HL-60 (cell line): ENCODE data around the gene FMR1.

Source experiments
- DNase-seq, 2 experiments: peaks; one replicate each; pipeline ENCODE4 v3.0.0-alpha.2; 2010 to 2020; ENCODE audit warnings: low read depth in 1 of 2, low spot score in 1 of 2
- H3K27ac ChIP-seq: fragments of 250-450 bp; sonication (Bioruptor Pico); replicated peaks from 2 replicates; pipeline ENCODE4 v1.5.1; 2020; ENCODE audit warnings: mild to moderate bottlenecking, moderate library complexity
- H3K27me3 ChIP-seq: fragments of 250-450 bp; sonication (Bioruptor Pico); 2 replicates; pipeline ENCODE4 v1.5.1; 2021; ENCODE audit warnings: mild to moderate bottlenecking, moderate library complexity; ENCODE audit not compliant: insufficient read depth, poor library complexity, severe bottlenecking
- H3K4me3 ChIP-seq: replicated peaks from 2 replicates; pipeline ENCODE4 v1.5.1; 2011; ENCODE audit warnings: mild to moderate bottlenecking, control low read depth, low read length; ENCODE audit not compliant: insufficient read depth
- GABPA ChIP-seq: IDR thresholded peaks from 2 replicates; pipeline ENCODE4 v1.6.1; 2012; ENCODE audit warnings: low read depth
- POLR2AphosphoS5 ChIP-seq: IDR thresholded peaks from 2 replicates; pipeline ENCODE4 v1.6.1; 2012; ENCODE audit warnings: low read depth
- SPI1 ChIP-seq: IDR thresholded peaks from 2 replicates; pipeline ENCODE4 v1.6.1; 2012; ENCODE audit warnings: low read depth, mild to moderate bottlenecking, borderline replicate concordance
- TF ChIP-seq, protein P1 (sequence below): IDR thresholded peaks from one replicate; pipeline ENCODE4 v1.5.1; 2011; ENCODE audit warnings: low read length, control low read depth, inconsistent platforms; ENCODE audit not compliant: insufficient read depth
- TF ChIP-seq, protein P2 (sequence below): IDR thresholded peaks from 2 replicates; pipeline ENCODE4 v1.6.1; 2012; ENCODE audit warnings: low read depth; ENCODE audit not compliant: insufficient replicate concordance

Gene FMR1

DNA sequence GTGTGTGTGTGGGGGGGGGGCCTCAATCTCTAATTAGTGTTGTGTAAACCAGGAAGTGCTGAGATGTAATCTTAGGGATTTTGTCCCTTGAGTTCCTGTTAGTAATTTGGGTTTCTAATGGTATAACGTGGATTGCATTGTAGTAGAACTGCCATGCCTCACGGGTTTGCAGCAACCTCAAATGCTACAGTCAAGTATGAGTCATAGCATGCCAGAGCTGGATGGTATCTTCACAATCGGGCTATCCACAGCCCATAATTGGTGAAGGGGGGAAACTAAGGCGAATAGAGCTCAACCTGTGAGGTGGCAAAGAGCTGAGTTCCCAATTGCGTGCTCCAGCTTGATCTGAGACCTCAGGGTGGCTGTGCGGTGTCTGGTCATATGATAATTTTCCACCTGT, 67.2 kb downstream of the FMR1 start:
- DNase-seq, result no peak
- Histone ChIP-seq H3K4me3 (no peak overlapping the region), H3K27ac (no peak overlapping the region), H3K27me3 (no peaks in the 10 kb centered on the region)
- TF ChIP-seq, protein P1, sequence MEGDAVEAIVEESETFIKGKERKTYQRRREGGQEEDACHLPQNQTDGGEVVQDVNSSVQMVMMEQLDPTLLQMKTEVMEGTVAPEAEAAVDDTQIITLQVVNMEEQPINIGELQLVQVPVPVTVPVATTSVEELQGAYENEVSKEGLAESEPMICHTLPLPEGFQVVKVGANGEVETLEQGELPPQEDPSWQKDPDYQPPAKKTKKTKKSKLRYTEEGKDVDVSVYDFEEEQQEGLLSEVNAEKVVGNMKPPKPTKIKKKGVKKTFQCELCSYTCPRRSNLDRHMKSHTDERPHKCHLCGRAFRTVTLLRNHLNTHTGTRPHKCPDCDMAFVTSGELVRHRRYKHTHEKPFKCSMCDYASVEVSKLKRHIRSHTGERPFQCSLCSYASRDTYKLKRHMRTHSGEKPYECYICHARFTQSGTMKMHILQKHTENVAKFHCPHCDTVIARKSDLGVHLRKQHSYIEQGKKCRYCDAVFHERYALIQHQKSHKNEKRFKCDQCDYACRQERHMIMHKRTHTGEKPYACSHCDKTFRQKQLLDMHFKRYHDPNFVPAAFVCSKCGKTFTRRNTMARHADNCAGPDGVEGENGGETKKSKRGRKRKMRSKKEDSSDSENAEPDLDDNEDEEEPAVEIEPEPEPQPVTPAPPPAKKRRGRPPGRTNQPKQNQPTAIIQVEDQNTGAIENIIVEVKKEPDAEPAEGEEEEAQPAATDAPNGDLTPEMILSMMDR, result no peak
- no peak for TF ChIP-seq GABPA

DNA sequence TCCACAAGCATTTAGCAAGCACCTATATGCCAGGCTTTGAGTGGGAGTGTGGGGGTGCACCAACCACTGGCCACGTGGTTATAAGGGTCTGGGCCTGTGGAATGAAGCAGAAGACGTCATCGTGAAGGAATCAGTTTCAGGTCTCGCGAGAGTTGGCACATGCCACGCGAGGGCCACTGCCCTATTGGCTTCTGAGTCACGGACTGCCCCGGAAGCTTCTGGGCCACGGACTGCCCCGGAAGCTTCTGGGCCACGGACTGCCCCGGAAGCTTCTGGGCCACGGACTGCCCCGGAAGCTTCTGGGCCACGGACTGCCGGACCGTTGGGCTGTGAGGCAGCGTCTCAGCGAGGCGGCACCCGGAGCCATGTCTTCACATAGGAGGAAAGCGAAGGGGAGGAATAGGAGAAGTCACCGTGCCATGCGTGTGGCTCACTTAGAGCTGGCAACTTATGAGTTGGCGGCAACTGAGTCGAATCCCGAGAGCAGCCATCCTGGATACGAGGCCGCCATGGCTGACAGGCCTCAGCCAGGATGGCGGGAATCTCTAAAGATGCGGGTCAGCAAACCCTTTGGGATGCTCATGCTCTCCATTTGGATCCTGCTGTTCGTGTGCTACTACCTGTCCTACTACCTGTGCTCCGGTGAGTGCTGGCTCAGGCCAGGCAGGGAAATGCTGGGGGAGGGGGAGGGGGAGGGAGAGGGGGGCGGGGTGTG, 69.5 kb downstream of the FMR1 start, which contains the start of gene FMR1NB:
Gene FMR1NB (plus strand): TSS at position 300 of the 715 bp plus-strand sequence. CDS start 66 bp downstream, at position 366.
- no peak for DNase-seq
- no peak within 1 kb of the TSS for H3K4me3 ChIP-seq
- H3K27ac ChIP-seq, result no peak within 1 kb of the TSS
- H3K27me3 ChIP-seq, result no peaks in the 10 kb centered on the region
- TF ChIP-seq SPI1 (no peak), POLR2AphosphoS5 (no peak), GABPA (no peak)
- TF ChIP-seq, protein P1, result no peak
- TF ChIP-seq, protein P2, sequence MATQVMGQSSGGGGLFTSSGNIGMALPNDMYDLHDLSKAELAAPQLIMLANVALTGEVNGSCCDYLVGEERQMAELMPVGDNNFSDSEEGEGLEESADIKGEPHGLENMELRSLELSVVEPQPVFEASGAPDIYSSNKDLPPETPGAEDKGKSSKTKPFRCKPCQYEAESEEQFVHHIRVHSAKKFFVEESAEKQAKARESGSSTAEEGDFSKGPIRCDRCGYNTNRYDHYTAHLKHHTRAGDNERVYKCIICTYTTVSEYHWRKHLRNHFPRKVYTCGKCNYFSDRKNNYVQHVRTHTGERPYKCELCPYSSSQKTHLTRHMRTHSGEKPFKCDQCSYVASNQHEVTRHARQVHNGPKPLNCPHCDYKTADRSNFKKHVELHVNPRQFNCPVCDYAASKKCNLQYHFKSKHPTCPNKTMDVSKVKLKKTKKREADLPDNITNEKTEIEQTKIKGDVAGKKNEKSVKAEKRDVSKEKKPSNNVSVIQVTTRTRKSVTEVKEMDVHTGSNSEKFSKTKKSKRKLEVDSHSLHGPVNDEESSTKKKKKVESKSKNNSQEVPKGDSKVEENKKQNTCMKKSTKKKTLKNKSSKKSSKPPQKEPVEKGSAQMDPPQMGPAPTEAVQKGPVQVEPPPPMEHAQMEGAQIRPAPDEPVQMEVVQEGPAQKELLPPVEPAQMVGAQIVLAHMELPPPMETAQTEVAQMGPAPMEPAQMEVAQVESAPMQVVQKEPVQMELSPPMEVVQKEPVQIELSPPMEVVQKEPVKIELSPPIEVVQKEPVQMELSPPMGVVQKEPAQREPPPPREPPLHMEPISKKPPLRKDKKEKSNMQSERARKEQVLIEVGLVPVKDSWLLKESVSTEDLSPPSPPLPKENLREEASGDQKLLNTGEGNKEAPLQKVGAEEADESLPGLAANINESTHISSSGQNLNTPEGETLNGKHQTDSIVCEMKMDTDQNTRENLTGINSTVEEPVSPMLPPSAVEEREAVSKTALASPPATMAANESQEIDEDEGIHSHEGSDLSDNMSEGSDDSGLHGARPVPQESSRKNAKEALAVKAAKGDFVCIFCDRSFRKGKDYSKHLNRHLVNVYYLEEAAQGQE, result no peak
